ENCODE results near the gene GFOD1. TPM values are rescaled to one million over a fixed set of nuclear protein-coding genes. Genes with fewer than 3 reads are reported as not detected.

GFOD1 gene
- total RNA-seq, 4 donors from 2014 or later: 7.3 to 15.9 (median 12.4) TPM

DNA sequence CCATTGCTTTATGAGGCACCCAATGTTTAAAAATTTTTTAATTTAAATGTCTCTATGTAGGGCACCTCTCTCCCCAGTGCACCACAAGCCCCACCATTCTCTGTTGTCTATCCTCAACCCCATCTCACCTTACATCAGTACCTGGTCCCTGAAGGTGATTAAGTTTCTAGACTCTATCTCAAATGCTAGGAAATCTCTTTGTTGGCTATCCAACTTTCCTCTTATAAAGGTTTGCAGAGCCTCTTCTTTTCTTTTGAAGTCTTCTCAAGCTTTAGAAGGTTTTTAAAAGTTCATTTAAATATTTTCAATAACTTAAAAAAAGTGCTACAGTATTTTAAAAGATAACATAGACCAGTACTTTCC is 82.5 kb downstream of the GFOD1 start:
- H3K4me3 ChIP-seq (ENCODE audit: low read depth, poor library complexity, severe bottlenecking): no peak overlapping the region
- no peak for TF ChIP-seq POLR2A (IDR thresholded peaks at IDR 0.05)
- TF ChIP-seq, protein P1, sequence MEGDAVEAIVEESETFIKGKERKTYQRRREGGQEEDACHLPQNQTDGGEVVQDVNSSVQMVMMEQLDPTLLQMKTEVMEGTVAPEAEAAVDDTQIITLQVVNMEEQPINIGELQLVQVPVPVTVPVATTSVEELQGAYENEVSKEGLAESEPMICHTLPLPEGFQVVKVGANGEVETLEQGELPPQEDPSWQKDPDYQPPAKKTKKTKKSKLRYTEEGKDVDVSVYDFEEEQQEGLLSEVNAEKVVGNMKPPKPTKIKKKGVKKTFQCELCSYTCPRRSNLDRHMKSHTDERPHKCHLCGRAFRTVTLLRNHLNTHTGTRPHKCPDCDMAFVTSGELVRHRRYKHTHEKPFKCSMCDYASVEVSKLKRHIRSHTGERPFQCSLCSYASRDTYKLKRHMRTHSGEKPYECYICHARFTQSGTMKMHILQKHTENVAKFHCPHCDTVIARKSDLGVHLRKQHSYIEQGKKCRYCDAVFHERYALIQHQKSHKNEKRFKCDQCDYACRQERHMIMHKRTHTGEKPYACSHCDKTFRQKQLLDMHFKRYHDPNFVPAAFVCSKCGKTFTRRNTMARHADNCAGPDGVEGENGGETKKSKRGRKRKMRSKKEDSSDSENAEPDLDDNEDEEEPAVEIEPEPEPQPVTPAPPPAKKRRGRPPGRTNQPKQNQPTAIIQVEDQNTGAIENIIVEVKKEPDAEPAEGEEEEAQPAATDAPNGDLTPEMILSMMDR (IDR thresholded peaks at IDR 0.05): no peak
- no peak for DNase-seq (ENCODE audit: low spot score in 2 of 2)
- intact Hi-C loops (cut with DNase I; ENCODE audit: low total_unique reads): no loop called here

DNA sequence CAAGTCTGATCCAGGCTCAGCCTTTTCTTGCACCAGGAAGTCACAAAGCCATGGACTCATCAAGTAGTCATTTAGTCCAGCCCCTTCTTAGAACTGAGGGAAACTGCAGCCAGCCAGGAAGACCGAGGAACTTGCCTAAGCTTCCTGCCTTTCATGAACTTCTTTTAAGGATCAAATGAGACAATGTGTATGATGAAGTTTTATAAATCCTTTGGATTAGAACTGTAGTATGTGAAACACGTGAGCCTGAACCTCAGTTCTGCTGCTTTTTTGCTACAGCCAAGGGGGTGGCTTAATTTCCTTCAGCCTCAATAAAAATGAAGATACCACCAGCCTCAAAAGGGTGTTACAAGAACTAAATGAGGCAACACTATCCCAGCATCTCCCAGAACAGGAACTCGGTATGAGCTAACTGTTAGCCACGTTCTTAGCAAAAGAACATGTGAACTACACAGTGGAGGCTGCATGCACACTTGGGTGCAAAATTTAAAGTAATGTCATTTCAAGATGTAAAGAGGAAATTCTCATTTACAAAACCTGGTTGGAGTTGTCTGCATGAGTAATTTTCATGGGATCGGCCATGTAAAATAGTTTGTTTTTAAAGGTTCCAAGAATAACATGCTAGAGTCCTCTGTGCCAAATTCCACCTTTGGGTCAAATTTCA is 83.0 kb downstream of the GFOD1 start:
- WGBS, 2 donors: 62% methylated on average over 5 of the region's 5 CpGs
- intact Hi-C loops (cut with DNase I; ENCODE audit: low total_unique reads): no loop called here
- TF ChIP-seq, protein P1 (IDR thresholded peaks at IDR 0.05): no peak
- DNase-seq (ENCODE audit: low spot score in 2 of 2): no peak
- H3K4me3 ChIP-seq (ENCODE audit: low read depth, poor library complexity, severe bottlenecking): no peak overlapping the region

DNA sequence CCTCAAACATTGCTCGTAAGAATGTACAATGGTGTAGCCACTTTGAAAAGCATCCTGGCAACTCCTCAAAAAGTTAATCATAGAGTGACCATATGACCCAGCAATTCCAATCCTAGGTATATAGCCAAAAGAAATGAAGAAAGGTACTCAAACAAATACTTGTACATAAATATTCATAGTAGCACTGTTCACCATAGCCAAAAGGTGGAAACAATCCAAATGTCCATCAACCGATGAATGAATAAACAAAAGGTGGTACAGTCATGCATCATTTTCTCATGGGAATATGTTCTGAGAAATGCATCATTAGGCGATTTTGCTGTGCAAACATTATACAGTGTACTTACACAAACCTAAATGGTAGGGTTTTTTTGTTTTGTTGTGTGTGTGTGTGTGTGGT is 84.7 kb downstream of the GFOD1 start:
- intact Hi-C loops (cut with DNase I; ENCODE audit: low total_unique reads): no loop called here
- WGBS, 2 donors: 88 to 89% methylated on average over 3 of the region's 3 CpGs
- TF ChIP-seq, protein P1 (IDR thresholded peaks at IDR 0.05): no peak
- TF ChIP-seq POLR2A (IDR thresholded peaks at IDR 0.05): no peak
- no peak for DNase-seq (ENCODE audit: low spot score in 2 of 2)
- no peak overlapping the region for H3K4me3 ChIP-seq (ENCODE audit: low read depth, poor library complexity, severe bottlenecking)

DNA sequence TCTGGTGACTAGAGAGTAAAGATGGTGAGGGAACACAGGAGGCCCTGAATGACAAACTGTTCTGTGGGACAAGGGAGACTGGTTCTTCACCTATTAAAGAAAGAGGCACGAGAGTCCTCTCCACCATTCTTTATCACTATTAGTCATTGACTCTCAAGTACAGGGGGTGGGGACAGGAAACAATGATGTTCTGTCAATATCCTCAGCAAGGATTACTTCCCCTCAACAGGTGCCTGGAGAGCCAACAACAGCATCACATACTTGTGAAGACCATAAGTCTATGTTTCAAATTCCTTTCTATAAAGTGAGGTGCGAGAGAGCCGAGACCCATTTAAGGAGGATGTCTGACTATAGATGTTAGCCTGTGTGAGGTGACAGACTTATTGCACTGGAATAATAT is 86.6 kb downstream of the GFOD1 start:
- no peak for DNase-seq (ENCODE audit: low spot score in 2 of 2)
- intact Hi-C loops (cut with DNase I; ENCODE audit: low total_unique reads): no loop called here
- TF ChIP-seq, protein P1 (IDR thresholded peaks at IDR 0.05): no peak
- no peak for TF ChIP-seq POLR2A (IDR thresholded peaks at IDR 0.05)
- no peak overlapping the region for H3K4me3 ChIP-seq (ENCODE audit: low read depth, poor library complexity, severe bottlenecking)
- WGBS, 2 donors: 81 to 85% methylated on average over 3 of the region's 3 CpGs

DNA sequence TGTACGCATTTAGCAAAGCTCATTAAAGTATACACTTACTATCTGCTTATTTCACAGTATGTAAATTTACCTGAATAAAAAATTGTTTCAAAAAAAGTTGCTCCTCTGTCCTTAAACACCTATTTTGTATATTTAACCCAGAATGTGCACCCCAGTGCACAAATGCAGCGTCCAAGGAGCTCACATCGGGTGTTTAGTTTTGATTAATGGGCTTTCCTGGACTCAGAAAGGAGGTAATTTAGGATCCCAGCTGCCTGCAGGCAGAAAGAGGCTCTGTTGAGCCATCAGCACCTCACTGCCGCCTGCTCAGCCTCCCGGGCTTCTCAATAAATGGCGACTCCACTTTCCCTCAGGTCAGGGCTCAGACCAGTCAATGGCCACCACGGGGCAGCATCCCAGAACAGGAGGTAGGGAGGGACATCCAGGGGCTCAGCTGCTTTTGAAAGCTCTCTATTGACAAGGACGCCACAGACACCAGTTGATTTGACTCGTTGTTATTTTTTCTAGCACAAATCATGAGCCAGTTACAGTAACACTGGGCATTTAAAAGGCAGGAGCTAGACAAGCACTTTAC is 88.9 kb downstream of the GFOD1 start:
- WGBS, 2 donors: 56 to 61% methylated on average over 9 of the region's 9 CpGs
- no peak overlapping the region for H3K4me3 ChIP-seq (ENCODE audit: low read depth, poor library complexity, severe bottlenecking)
- intact Hi-C loops (cut with DNase I; ENCODE audit: low total_unique reads): no loop called here
- DNase-seq (ENCODE audit: low spot score in 2 of 2): no peak
- TF ChIP-seq POLR2A (IDR thresholded peaks at IDR 0.05): no peak
- TF ChIP-seq, protein P1 (IDR thresholded peaks at IDR 0.05): no peak

DNA sequence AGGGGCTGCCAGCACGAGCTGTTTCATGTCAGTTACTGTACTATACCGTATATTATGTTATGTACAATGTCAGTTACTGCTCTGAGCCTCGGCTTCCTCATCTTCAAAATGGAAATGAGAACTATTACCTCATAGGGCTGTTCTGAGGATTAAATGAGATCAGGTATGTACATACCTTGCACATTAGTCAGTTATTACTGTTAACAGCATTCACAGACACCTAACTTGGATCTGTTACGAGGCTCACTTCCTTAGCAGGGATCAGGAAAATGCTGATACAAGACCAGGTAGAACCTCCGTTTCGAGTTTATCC is 89.4 kb downstream of the GFOD1 start:
- TF ChIP-seq POLR2A (IDR thresholded peaks at IDR 0.05): no peak
- TF ChIP-seq, protein P1 (IDR thresholded peaks at IDR 0.05): no peak
- no peak overlapping the region for H3K4me3 ChIP-seq (ENCODE audit: low read depth, poor library complexity, severe bottlenecking)
- DNase-seq (ENCODE audit: low spot score in 2 of 2): no peak
- WGBS, 2 donors: 44 to 51% methylated on average over 6 of the region's 6 CpGs
- intact Hi-C loops (cut with DNase I; ENCODE audit: low total_unique reads): no loop called here
